Lung (tissue), 12 donors: ENCODE measurements around the gene ZBTB7B. TPM values are rescaled to one million over a fixed set of nuclear protein-coding genes. Genes with fewer than 3 reads are reported as not detected.

Source experiments
- ATAC-seq: fragments of 200-7000 bp; cut with Tn5 transposase; one replicate; pipeline ENCODE4 v1.9.1; 2020; ENCODE audit warnings: moderate number of reproducible peaks; ENCODE audit not compliant: insufficient read depth, low FRiP score
- DNase-seq, 3 donors: peaks; one replicate each; pipeline ENCODE4 v3.0.0-alpha.2; 2013 to 2017
- H3K27ac ChIP-seq, 2 donors: one replicate each; pipeline ENCODE4 v1.5.1; 2013; ENCODE audit warnings: mild to moderate bottlenecking in 2 of 2, moderate library complexity in 2 of 2, control low read depth in 1 of 2, inconsistent platforms in 1 of 2, low read depth in 1 of 2, low read length in 1 of 2
- H3K27me3 ChIP-seq, 3 donors: one replicate each; pipeline ENCODE4 v1.5.1; 2013; ENCODE audit warnings: low read length in 2 of 3; ENCODE audit not compliant: control insufficient read depth in 3 of 3, insufficient read depth in 3 of 3
- H3K36me3 ChIP-seq, 4 donors: one replicate each; pipeline ENCODE4 v1.5.1; 2013; ENCODE audit warnings: low read length in 4 of 4, mild to moderate bottlenecking in 1 of 4, moderate library complexity in 1 of 4; ENCODE audit not compliant: control insufficient read depth in 4 of 4, insufficient read depth in 4 of 4
- H3K4me1 ChIP-seq, 5 donors: one replicate each; pipeline ENCODE4 v1.5.1; 2013; ENCODE audit warnings: low read length in 5 of 5, mild to moderate bottlenecking in 2 of 5, moderate library complexity in 1 of 5; ENCODE audit not compliant: control insufficient read depth in 5 of 5, insufficient read depth in 5 of 5
- H3K4me3 ChIP-seq: one replicate; pipeline ENCODE4 v1.5.1; 2013; ENCODE audit warnings: mild to moderate bottlenecking, control low read depth, moderate library complexity
- H3K9ac ChIP-seq, 2 donors: one replicate each; pipeline ENCODE4 v1.5.1; 2013; ENCODE audit warnings: low read length in 2 of 2, control low read depth in 1 of 2; ENCODE audit not compliant: insufficient read depth in 1 of 2
- H3K9me3 ChIP-seq, 4 donors: one replicate each; pipeline ENCODE4 v1.5.1; 2013; ENCODE audit warnings: low read length in 3 of 4, mild to moderate bottlenecking in 1 of 4, moderate library complexity in 1 of 4; ENCODE audit not compliant: control insufficient read depth in 4 of 4, insufficient read depth in 3 of 4
- WGBS, 2 donors: extraction: QIAGEN DNeasy Blood & Tissue Kit; methylation state at CpG; one replicate each; pipeline ENCODE4 v1.1.7; 2013; 5-methylcytosine and 5-hydroxymethylcytosine counted together
- polyA plus RNA-seq, 2 donors: library from polyadenylated mRNA; stranded (reverse); fragments of 200-250 nt; gene quantifications; one replicate each; pipeline ENCODE4 v1.2.1, GENCODE V29; 2013
- total RNA-seq, 2 donors: library from RNA; depleted of rRNA in 1 of 2; stranded (reverse); fragments of >200 nt in 1 of 2; gene quantifications; one replicate each; pipeline ENCODE4 v1.2.1, GENCODE V29; 2014 to 2021
- TF ChIP-seq, protein P1 (sequence below): IDR thresholded peaks from 2 replicates; pipeline ENCODE4 v1.5.1; 2012; ENCODE audit warnings: mild to moderate bottlenecking; ENCODE audit errors: control extremely low read depth, extremely low read depth
- donor health status: control.
- donor health status: control.
- donor health status: Bipolar disorder and iron deficiency.
- donor health status: healthy.
- donor health status: DM: yes; HTN: yes; CAD: no.

The ZBTB7B gene
- total and polyA plus RNA-seq, 4 donors: 41.9 to 83.3 (median 55.2) TPM

DNA sequence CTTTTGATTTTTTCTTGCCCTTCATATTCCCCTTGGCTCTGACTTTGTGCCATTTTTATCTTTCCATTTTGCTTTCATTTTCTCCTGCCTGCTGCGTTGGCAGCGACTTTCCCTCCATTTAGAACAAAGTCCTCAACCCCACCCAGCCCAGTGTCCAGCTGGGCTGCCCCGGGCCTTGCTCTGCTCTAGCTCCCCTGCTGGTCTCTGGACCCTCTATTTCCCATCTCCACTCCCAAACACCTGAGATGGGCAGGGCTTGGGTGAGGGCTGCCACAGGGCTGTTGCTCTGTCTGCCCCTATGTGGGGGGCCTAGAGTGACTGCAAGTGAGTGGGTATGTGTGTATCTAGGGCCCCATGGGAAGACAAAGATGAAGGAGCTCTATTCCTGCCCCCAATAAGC lies 41.2 kb downstream of the ZBTB7B start:
- H3K4me1 ChIP-seq: peaks cover 0 to 10% (median 4%) of the 10 kb centered on the region in 5 donors
- H3K27me3 ChIP-seq: no peaks in the 10 kb centered on the region
- H3K36me3 ChIP-seq: no peaks in the 10 kb centered on the region
- no peak overlapping the region for H3K9ac ChIP-seq
- DNase-seq (no peak), ATAC-seq (no peak)
- 65 to 94% methylated on average over 3 of the region's 3 CpGs for WGBS, 2 donors
- no peak overlapping the region for H3K27ac ChIP-seq
- H3K9me3 ChIP-seq: no peaks in the 10 kb centered on the region
- TF ChIP-seq, protein P1, sequence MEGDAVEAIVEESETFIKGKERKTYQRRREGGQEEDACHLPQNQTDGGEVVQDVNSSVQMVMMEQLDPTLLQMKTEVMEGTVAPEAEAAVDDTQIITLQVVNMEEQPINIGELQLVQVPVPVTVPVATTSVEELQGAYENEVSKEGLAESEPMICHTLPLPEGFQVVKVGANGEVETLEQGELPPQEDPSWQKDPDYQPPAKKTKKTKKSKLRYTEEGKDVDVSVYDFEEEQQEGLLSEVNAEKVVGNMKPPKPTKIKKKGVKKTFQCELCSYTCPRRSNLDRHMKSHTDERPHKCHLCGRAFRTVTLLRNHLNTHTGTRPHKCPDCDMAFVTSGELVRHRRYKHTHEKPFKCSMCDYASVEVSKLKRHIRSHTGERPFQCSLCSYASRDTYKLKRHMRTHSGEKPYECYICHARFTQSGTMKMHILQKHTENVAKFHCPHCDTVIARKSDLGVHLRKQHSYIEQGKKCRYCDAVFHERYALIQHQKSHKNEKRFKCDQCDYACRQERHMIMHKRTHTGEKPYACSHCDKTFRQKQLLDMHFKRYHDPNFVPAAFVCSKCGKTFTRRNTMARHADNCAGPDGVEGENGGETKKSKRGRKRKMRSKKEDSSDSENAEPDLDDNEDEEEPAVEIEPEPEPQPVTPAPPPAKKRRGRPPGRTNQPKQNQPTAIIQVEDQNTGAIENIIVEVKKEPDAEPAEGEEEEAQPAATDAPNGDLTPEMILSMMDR: no peak
- no peak overlapping the region for H3K4me3 ChIP-seq

DNA sequence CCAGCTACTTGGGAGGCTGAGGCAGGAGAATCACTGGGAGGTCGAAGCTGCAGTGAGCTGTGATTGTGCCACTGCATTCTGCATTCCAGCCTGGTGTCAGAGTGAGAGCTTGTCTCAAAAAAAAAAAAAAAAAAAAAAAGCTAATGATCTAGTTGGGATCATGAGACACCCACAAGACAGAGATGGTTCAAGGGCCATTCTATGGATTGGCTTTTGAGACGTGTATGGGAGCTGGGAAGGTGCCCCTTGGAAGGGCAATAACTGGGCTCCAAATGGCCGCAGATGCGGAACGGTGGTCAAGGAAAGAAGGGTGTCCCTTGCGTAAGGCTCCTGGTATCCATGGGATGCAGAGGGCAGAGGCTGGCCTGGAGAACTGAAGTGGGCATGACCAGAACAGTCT lies 41.8 kb downstream of the ZBTB7B start:
- no peak overlapping the region for H3K9ac ChIP-seq
- H3K9me3 ChIP-seq: no peaks in the 10 kb centered on the region
- 87 to 92% methylated on average over 6 of the region's 6 CpGs for WGBS, 2 donors
- ATAC-seq (no peak), DNase-seq (no peak)
- no peaks in the 10 kb centered on the region for H3K36me3 ChIP-seq
- H3K4me3 ChIP-seq: no peak overlapping the region
- H3K27me3 ChIP-seq: no peaks in the 10 kb centered on the region
- TF ChIP-seq, protein P1: no peak
- H3K4me1 ChIP-seq: peaks cover 0 to 7% (median 4%) of the 10 kb centered on the region in 5 donors
- peak overlapping the region in 1 of 2 donors; percentile 74 for H3K27ac ChIP-seq

DNA sequence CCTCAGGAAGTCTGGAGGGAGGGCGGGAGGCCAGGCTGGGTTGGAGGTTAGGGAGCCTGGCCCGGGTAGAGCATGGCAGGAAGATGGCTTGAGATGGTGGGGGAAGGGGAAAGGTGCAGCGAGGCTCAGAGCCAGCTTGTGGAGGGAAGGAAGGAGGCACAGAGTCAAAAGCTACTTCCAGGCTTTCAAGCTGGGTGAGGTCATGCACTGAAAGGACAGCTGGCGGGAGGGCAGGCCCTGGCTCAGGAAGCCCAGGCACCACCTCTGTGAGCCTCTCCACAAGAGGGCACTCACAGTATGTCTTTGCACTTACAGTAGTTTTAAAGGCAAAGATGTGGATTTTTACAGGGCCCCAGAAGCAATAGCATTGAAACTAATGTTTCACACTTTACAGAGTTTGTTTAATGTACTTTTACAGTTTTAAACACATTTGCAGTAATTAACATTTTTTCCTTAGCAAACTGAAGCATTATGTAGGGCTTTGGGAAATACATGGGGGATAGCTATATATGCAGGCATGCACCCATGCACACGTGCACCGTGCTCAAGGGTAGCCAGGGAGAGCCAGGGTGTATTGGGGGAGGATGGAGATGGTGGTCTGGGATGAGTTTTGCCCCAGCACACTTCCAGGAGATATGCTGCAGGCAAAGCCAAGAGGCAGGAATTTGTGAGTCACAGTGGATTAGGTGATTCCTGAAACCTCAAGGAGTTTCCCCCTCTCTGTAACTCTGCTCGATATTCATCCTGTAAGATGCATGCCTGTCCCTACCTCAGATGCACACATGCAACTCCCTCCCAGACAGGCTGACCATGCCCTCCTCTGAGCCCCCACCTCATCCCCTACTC lies 42.4 kb downstream of the ZBTB7B start:
- 43 to 50% methylated on average over 7 of the region's 7 CpGs for WGBS, 2 donors
- H3K27me3 ChIP-seq: no peaks in the 10 kb centered on the region
- no peaks in the 10 kb centered on the region for H3K36me3 ChIP-seq

More for the DNA sequence above, 42.4 kb downstream of the ZBTB7B start:
- ATAC-seq: peak; percentile 89
- Histone ChIP-seq H3K4me1 (peaks cover 0 to 12% (median 10%) of the 10 kb centered on the region in 5 donors), H3K9me3 (no peaks in the 10 kb centered on the region), H3K9ac (no peak overlapping the region), H3K4me3 (no peak overlapping the region), H3K27ac (peak overlapping the region in 1 of 2 donors; percentile 74)
- TF ChIP-seq, protein P1: peak; percentile 85
- peak; percentile 68 to 76 (median 70) for DNase-seq
